Measurements from ENCODE around the gene CASP2. TPM values are rescaled to one million over a fixed set of nuclear protein-coding genes. Genes with fewer than 3 reads are reported as not detected.

Gene CASP2
- total RNA-seq, 6 experiments from 2014 or later = 5.3 to 8.7 (median 6.7) TPM

- no peak for ATAC-seq
- DNase-seq = no peak
- Histone ChIP-seq H3K4me3 (no peak overlapping the region), H3K9me3 (no peaks in the 10 kb centered on the region), H3K4me1 (peaks cover 0 to 10% (median 2%) of the 10 kb centered on the region in 4 donors), H3K36me3 (peaks cover 0 to 61% (median 20%) of the 10 kb centered on the region in 4 donors), H3K27ac (no peak overlapping the region), H3K27me3 (no peaks in the 10 kb centered on the region)
- 70% methylated on average over 4 of the region's 6 CpGs for WGBS (ENCODE audit: insufficient coverage, low coverage, low lambda C conversion rate, missing lambda C conversion rate)
- intact Hi-C loops (cut with DNase I) = loop anchor here in 1 of 2 donors (5.0 kb wide), 1 partner anchor 63 kb away; no protein-coding TSS in a partner anchor
- TF ChIP-seq POLR2A (IDR thresholded peaks at IDR 0.05) (no peak), CTCF (IDR thresholded peaks at IDR 0.05) (no peak)
Measured at GRCh38 chr7:143304938-143305337, 16.8 kb downstream of the CASP2 start.

- H3K36me3 ChIP-seq = peaks cover 0 to 55% (median 16%) of the 10 kb centered on the region in 4 donors
- peaks cover 0 to 10% (median 2%) of the 10 kb centered on the region in 4 donors for H3K4me1 ChIP-seq
- no peak for TF ChIP-seq POLR2A (IDR thresholded peaks at IDR 0.05)
- TF ChIP-seq CTCF (IDR thresholded peaks at IDR 0.05) = peak; percentile 86 to 94 (median 90)
- no peak overlapping the region for H3K4me3 ChIP-seq
- H3K9me3 ChIP-seq = no peaks in the 10 kb centered on the region
- peak; percentile 87 to 89 (median 89) for DNase-seq
- H3K27ac ChIP-seq = no peak overlapping the region
- peak; percentile 98 to 99 (median 99) for ATAC-seq
- H3K27me3 ChIP-seq = no peaks in the 10 kb centered on the region
- intact Hi-C loops (cut with DNase I) = loop anchor here in 1 of 2 donors (5.0 kb wide), 1 partner anchor 63 kb away; no protein-coding TSS in a partner anchor
- whole genome bisulfite sequencing (ENCODE audit: insufficient coverage, low coverage, low lambda C conversion rate, missing lambda C conversion rate) = 22% methylated on average over 10 of the region's 10 CpGs
Measured at GRCh38 chr7:143305423-143306070, 17.4 kb downstream of the CASP2 start.

GRCh38 chr7:143308632-143309031, 20.5 kb downstream of the CASP2 start:
- H3K4me1 ChIP-seq = peaks cover 0 to 10% (median 2%) of the 10 kb centered on the region in 4 donors
- no peak overlapping the region for H3K27ac ChIP-seq
- H3K9me3 ChIP-seq = no peaks in the 10 kb centered on the region
- H3K36me3 ChIP-seq = peaks cover 0 to 25% (median 5%) of the 10 kb centered on the region in 4 donors
- H3K4me3 ChIP-seq = no peak overlapping the region
- intact Hi-C loops (cut with DNase I) = loop anchor here in 1 of 2 donors (5.0 kb wide), 1 partner anchor 66 kb away; no protein-coding TSS in a partner anchor
- TF ChIP-seq CTCF (IDR thresholded peaks at IDR 0.05) (no peak), POLR2A (IDR thresholded peaks at IDR 0.05) (no peak)
- DNase-seq = no peak
- H3K27me3 ChIP-seq = no peaks in the 10 kb centered on the region
- 84% methylated on average over 2 of the region's 2 CpGs for WGBS (ENCODE audit: insufficient coverage, low coverage, low lambda C conversion rate, missing lambda C conversion rate)
- ATAC-seq = no peak

- H3K27ac ChIP-seq = no peak overlapping the region
- TF ChIP-seq POLR2A (IDR thresholded peaks at IDR 0.05) = no peak
- TF ChIP-seq CTCF (IDR thresholded peaks at IDR 0.05) = no peak
- no peaks in the 10 kb centered on the region for H3K27me3 ChIP-seq
- ATAC-seq (no peak), DNase-seq (no peak)
- intact Hi-C loops (cut with DNase I) = loop anchor here in 1 of 2 donors (10.0 kb wide), 1 partner anchor 51 kb away; the partner anchor contains the start of gene FAM131B
- no peaks in the 10 kb centered on the region for H3K9me3 ChIP-seq
- no peaks in the 10 kb centered on the region for H3K36me3 ChIP-seq
- no peak overlapping the region for H3K4me3 ChIP-seq
- peaks cover 0 to 24% (median 12%) of the 10 kb centered on the region in 4 donors for H3K4me1 ChIP-seq
Measured at GRCh38 chr7:143314127-143314526, 26.0 kb downstream of the CASP2 start.
